Ovary (tissue), 9 donors: ENCODE measurements around the gene BCL6B. TPM values are rescaled to one million over a fixed set of nuclear protein-coding genes. Genes with fewer than 3 reads are reported as not detected.
"Not testable (repeated sequence)": the region's sequence is repeated elsewhere in the genome, so short reads cannot be mapped to it uniquely, and the experiment has no call there.

Experiments
- DNase-seq, 5 donors: peaks; one replicate each; pipeline ENCODE4 v3.0.0-alpha.2; 2019 to 2020
- H3K27ac ChIP-seq, 2 donors: fragments of 200-600 bp; one replicate each; pipeline versions ENCODE4 v1.5.1 to v1.8.0; 2019 to 2022
- H3K27me3 ChIP-seq: fragments of 200-600 bp; one replicate; pipeline ENCODE4 v1.8.0; 2022
- H3K36me3 ChIP-seq: fragments of 200-600 bp; sonication (generic); one replicate; pipeline ENCODE4 v1.5.1; 2019
- H3K4me1 ChIP-seq: one replicate; pipeline ENCODE4 v1.8.1; 2013; ENCODE audit warnings: mild to moderate bottlenecking, moderate library complexity; ENCODE audit not compliant: insufficient read depth
- H3K4me3 ChIP-seq: fragments of 200-600 bp; sonication (generic); one replicate; pipeline ENCODE4 v1.5.1; 2017
- H3K9me3 ChIP-seq, 2 donors: fragments of 200-600 bp in 1 of 2; sonication (generic) in 1 of 2; one replicate each; pipeline versions ENCODE4 v1.5.1 to v1.8.1; 2013 to 2019; ENCODE audit warnings: mild to moderate bottlenecking in 1 of 2, moderate library complexity in 1 of 2
- CTCF ChIP-seq, 3 donors: fragments of 450-650 bp in 2 of 3; fragments of 200-600 bp in 1 of 3; IDR thresholded peaks; one replicate each; pipeline versions ENCODE4 v1.5.1 to v1.8.0; 2016 to 2022; ENCODE audit warnings: antibody characterized with exemption in 3 of 3, mild to moderate bottlenecking in 1 of 3
- EP300 ChIP-seq: sonication (generic); formaldehyde crosslinking; IDR thresholded peaks from one replicate; pipeline ENCODE4 v1.6.1; 2017; ENCODE audit warnings: antibody characterized with exemption
- POLR2A ChIP-seq: fragments of 450-650 bp; IDR thresholded peaks from one replicate; pipeline ENCODE4 v1.6.1; 2017; ENCODE audit warnings: antibody characterized with exemption, mild to moderate bottlenecking, moderate library complexity
- WGBS, 3 donors: extraction: QIAGEN DNeasy Blood & Tissue Kit in 1 of 3; methylation state at CpG; one replicate each; pipeline versions ENCODE4 v1.1.5 to v1.1.7; 2013 to 2017; 5-methylcytosine and 5-hydroxymethylcytosine counted together
- intact Hi-C, 4 donors: fragments of 100-400 bp; cut with DNase I; formaldehyde crosslinking; loops; one replicate each; pipeline versions ENCODE4 v1.11.0 to v1.15.1; 2022 to 2023
- polyA plus RNA-seq, 2 donors: library from polyadenylated mRNA; stranded (reverse); fragments of 200-250 nt in 1 of 2; fragments of 350-450 nt in 1 of 2; fragmentation: Illumina TruSeq in 1 of 2; extraction: RNeasy Lipid Tissue Mini Kit (QIAGEN cat#74804) in 1 of 2; gene quantifications; one replicate each; pipeline ENCODE4 v1.2.3, GENCODE V29; 2013 to 2014
- total RNA-seq, 7 donors: library from RNA; depleted of rRNA in 2 of 7; stranded (reverse); fragments of >200 nt in 2 of 7; fragmentation: NEBNext Ultra II Directional in 3 of 7; extraction: Animal tissue kit (Norgen Biotek cat#: 25700) in 3 of 7; gene quantifications; one replicate each; pipeline versions ENCODE4 v1.1.0 to v1.2.4, GENCODE V29; 2016 to 2023
- donor health status: DM: no; HTN: no; CAD: no; lungs with moderate emphysema.
- donor health status: DM: no; HTN: no; CAD: no.
- donor health status: Bipolar disorder and iron deficiency.
- donor health status: DM: yes; HTN: yes; CAD: no.
- donor health status: DM: no; HTN: no; CAD: no.
- donor health status: DM: yes; HTN: yes; CAD: no.

The BCL6B gene
- total and polyA plus RNA-seq, 9 donors, result 0.46 to 13.9 (median 4.8) TPM

GRCh38 chr17:6986676-6987075, 36.2 kb upstream of the BCL6B start:
- no peaks in the 10 kb centered on the region for H3K36me3 ChIP-seq
- peaks cover 4% of the 10 kb centered on the region for H3K4me1 ChIP-seq
- H3K9me3 ChIP-seq, result no peaks in the 10 kb centered on the region
- intact Hi-C loops, result no loop called here
- no peak for DNase-seq
- no peak overlapping the region for H3K4me3 ChIP-seq
- H3K27ac ChIP-seq, result no peak overlapping the region
- no peaks in the 10 kb centered on the region for H3K27me3 ChIP-seq
- no peak for TF ChIP-seq CTCF (IDR thresholded peaks at IDR 0.05)
- no peak for TF ChIP-seq POLR2A
- no peak for TF ChIP-seq EP300
- 32 to 46% (median 36%) methylated on average over 3 of the region's 3 CpGs for WGBS, 3 donors

GRCh38 chr17:6989779-6990178, 33.1 kb upstream of the BCL6B start:
- intact Hi-C loops, result loop anchor here in 1 of 4 donors (10.0 kb wide), 1 partner anchor 325 kb away; no protein-coding TSS in a partner anchor
- Histone ChIP-seq H3K27ac (no peak overlapping the region), H3K4me1 (peaks cover 4% of the 10 kb centered on the region), H3K4me3 (no peak overlapping the region), H3K9me3 (no peaks in the 10 kb centered on the region), H3K27me3 (no peaks in the 10 kb centered on the region), H3K36me3 (no peaks in the 10 kb centered on the region)
- TF ChIP-seq POLR2A (no peak), EP300 (no peak), CTCF (IDR thresholded peaks at IDR 0.05) (no peak)
- WGBS, 3 donors, result 91 to 95% (median 94%) methylated on average over 2 of the region's 2 CpGs
- no peak for DNase-seq

GRCh38 chr17:6993613-6994056, 29.2 kb upstream of the BCL6B start:
- not testable (repeated sequence) for H3K4me3 ChIP-seq, DNase-seq, H3K4me1 ChIP-seq, H3K9me3 ChIP-seq, H3K27me3 ChIP-seq, H3K36me3 ChIP-seq, H3K27ac ChIP-seq
- intact Hi-C loops, result loop anchor here in 1 of 4 donors (10.0 kb wide), 1 partner anchor 329 kb away; no protein-coding TSS in a partner anchor
- 75 to 79% (median 76%) methylated on average over 5 of the region's 5 CpGs for WGBS, 3 donors

GRCh38 chr17:6994118-6994598, 28.7 kb upstream of the BCL6B start:
- no peak for DNase-seq
- WGBS, 3 donors, result 72 to 82% (median 81%) methylated on average over 10 of the region's 10 CpGs
- H3K36me3 ChIP-seq, result no peaks in the 10 kb centered on the region
- H3K9me3 ChIP-seq, result no peaks in the 10 kb centered on the region
- no peak for TF ChIP-seq EP300
- no peak for TF ChIP-seq CTCF (IDR thresholded peaks at IDR 0.05)
- TF ChIP-seq POLR2A, result no peak
- H3K4me1 ChIP-seq, result peaks cover 3% of the 10 kb centered on the region
- H3K27me3 ChIP-seq, result no peaks in the 10 kb centered on the region
- intact Hi-C loops, result loop anchor here in 1 of 4 donors (10.0 kb wide), 1 partner anchor 329 kb away; no protein-coding TSS in a partner anchor
- no peak overlapping the region for H3K4me3 ChIP-seq
- H3K27ac ChIP-seq, result no peak overlapping the region

- WGBS, 3 donors, result 91 to 94% (median 93%) methylated on average over 9 of the region's 9 CpGs
- TF ChIP-seq POLR2A, result no peak
- no peak for TF ChIP-seq CTCF (IDR thresholded peaks at IDR 0.05)
- no peak for TF ChIP-seq EP300
- intact Hi-C loops, result loop anchor here in 1 of 4 donors (10.0 kb wide), 1 partner anchor 330 kb away; no protein-coding TSS in a partner anchor
- Histone ChIP-seq H3K4me3 (no peak overlapping the region), H3K9me3 (no peaks in the 10 kb centered on the region), H3K27ac (no peak overlapping the region), H3K36me3 (no peaks in the 10 kb centered on the region), H3K27me3 (no peaks in the 10 kb centered on the region), H3K4me1 (peaks cover 3% of the 10 kb centered on the region)
- no peak for DNase-seq
These were observed 28.1 kb upstream of the BCL6B start for GRCh38 chr17:6994666-6995256.
